ENCODE data around the gene RIMKLB. TPM values are rescaled to one million over a fixed set of nuclear protein-coding genes. Genes with fewer than 3 reads are reported as not detected.
"Not testable (repeated sequence)": the region's sequence is repeated elsewhere in the genome, so short reads cannot be mapped to it uniquely, and the experiment has no call there.

Gene RIMKLB
- total RNA-seq, 1 experiment from 2014 or later, result 0.39 TPM

DNA sequence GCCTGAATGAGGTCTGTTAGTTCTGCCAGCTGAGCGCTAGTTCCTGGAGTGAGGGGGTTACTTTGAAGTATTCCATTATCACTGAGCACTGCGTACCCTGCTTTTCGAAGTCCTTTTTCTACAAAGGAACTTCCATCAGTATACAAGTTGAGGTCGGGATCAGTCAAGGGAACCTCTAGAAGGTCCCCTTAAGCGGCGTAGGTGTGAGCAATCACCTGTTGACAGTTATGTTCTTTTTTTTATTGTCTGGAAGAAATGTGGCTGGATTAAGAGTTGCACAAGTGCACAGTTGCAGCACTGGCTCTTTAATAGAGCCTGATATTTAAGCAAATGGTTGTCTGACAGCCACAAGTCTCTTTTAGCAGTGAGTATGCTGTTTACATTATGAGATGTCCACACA, 64.9 kb downstream of the RIMKLB start:
- H3K9ac ChIP-seq (ENCODE audit: low read length); H3K36me3 ChIP-seq (ENCODE audit: control insufficient read depth in 1 of 2, insufficient read depth in 2 of 2, low read length in 2 of 2); BruUV-seq (replicated peaks); H4K20me1 ChIP-seq (ENCODE audit: insufficient read depth); RAD21 ChIA-PET (ENCODE audit: low non-redundant PET in 1 of 2, low total read pairs in 2 of 2, uncharacterized antibody in 2 of 2, unreplicated experiment in 2 of 2); DNase-seq (ENCODE audit: low read depth, low spot score); H3K79me2 ChIP-seq (ENCODE audit: insufficient read depth, low read length); CTCF ChIA-PET; H3K4me3 ChIP-seq (replicated peaks in 1 of 2; ENCODE audit: low read depth in 1 of 2, low read length in 2 of 2); H3K4me1 ChIP-seq (ENCODE audit: control insufficient read depth in 1 of 2, insufficient read depth in 2 of 2, low read length in 2 of 2); intact Hi-C loops (cut with micrococcal nuclease); POLR2A ChIA-PET; H3K9me2 ChIP-seq (ENCODE audit: insufficient read depth); H3K27me3 ChIP-seq (ENCODE audit: insufficient read depth, low read length); H3K4me2 ChIP-seq (ENCODE audit: low read length); H3K27ac ChIP-seq (ENCODE audit: low read depth, low read length); H2AFZ ChIP-seq (ENCODE audit: low read depth, low read length, poor library complexity, severe bottlenecking); ATAC-seq; H3K9me3 ChIP-seq (ENCODE audit: control insufficient read depth in 1 of 2, insufficient read depth in 1 of 2, low read depth in 1 of 2, low read length in 2 of 2): not testable (repeated sequence)

DNA sequence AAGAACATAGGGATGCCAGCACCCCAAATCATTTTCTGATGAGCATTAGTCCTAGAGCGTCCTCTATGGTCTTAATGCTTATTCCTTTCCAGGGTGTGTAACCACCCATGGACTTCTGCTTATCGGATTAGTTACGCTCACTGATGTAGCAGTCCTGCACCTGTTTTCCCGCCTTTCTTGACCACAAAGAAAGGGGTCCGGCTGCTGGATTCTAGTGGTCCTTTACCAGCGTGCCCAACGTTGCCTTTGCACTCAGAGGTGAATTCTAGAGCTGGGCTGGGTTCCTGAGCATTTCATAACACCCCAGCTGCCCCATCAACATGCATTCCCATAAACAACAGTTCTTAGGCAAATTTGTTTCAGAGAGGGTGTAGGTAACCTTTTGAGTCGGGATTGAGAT, 68.3 kb downstream of the RIMKLB start:
- H3K9ac ChIP-seq (ENCODE audit: low read length); H3K27me3 ChIP-seq (ENCODE audit: insufficient read depth, low read length); H4K20me1 ChIP-seq (ENCODE audit: insufficient read depth); H3K36me3 ChIP-seq (ENCODE audit: control insufficient read depth in 1 of 2, insufficient read depth in 2 of 2, low read length in 2 of 2); H3K9me2 ChIP-seq (ENCODE audit: insufficient read depth); ATAC-seq; RAD21 ChIA-PET (ENCODE audit: low non-redundant PET in 1 of 2, low total read pairs in 2 of 2, uncharacterized antibody in 2 of 2, unreplicated experiment in 2 of 2); intact Hi-C loops (cut with micrococcal nuclease); BruUV-seq (replicated peaks); H3K4me1 ChIP-seq (ENCODE audit: control insufficient read depth in 1 of 2, insufficient read depth in 2 of 2, low read length in 2 of 2); H3K27ac ChIP-seq (ENCODE audit: low read depth, low read length); H2AFZ ChIP-seq (ENCODE audit: low read depth, low read length, poor library complexity, severe bottlenecking); H3K4me2 ChIP-seq (ENCODE audit: low read length); CTCF ChIA-PET; DNase-seq (ENCODE audit: low read depth, low spot score); H3K9me3 ChIP-seq (ENCODE audit: control insufficient read depth in 1 of 2, insufficient read depth in 1 of 2, low read depth in 1 of 2, low read length in 2 of 2); H3K79me2 ChIP-seq (ENCODE audit: insufficient read depth, low read length); POLR2A ChIA-PET; H3K4me3 ChIP-seq (replicated peaks in 1 of 2; ENCODE audit: low read depth in 1 of 2, low read length in 2 of 2): not testable (repeated sequence)

DNA sequence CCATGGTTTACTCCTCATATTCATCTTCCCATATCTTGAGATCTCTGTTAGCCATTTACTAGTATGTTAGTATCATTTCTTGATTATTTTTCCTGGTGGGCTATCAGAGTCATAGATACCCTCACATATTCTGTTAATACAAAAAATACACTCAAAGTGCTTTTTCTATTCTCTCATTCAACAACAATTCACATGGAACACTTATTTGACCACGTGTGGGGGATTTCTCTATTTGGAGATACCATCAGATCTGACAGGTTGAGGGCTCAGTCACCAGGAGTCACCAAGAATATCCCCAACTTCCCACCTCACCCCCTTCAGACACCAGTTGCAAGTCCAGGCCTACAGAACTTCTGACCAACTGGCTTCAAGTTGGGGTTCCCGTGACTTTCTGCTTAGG, 72.7 kb downstream of the RIMKLB start:
- Histone ChIP-seq H3K79me2 (ENCODE audit: insufficient read depth, low read length) (no peaks in the 10 kb centered on the region), H3K4me2 (ENCODE audit: low read length) (no peak overlapping the region), H3K9ac (ENCODE audit: low read length) (no peak overlapping the region), H3K4me3 (replicated peaks in 1 of 2; ENCODE audit: low read depth in 1 of 2, low read length in 2 of 2) (no peak overlapping the region), H3K9me2 (ENCODE audit: insufficient read depth) (no peaks in the 10 kb centered on the region), H4K20me1 (ENCODE audit: insufficient read depth) (no peaks in the 10 kb centered on the region), H3K27ac (ENCODE audit: low read depth, low read length) (no peak overlapping the region), H3K27me3 (ENCODE audit: insufficient read depth, low read length) (no peaks in the 10 kb centered on the region), H3K36me3 (ENCODE audit: control insufficient read depth in 1 of 2, insufficient read depth in 2 of 2, low read length in 2 of 2) (no peaks in the 10 kb centered on the region), H2AFZ (ENCODE audit: low read depth, low read length, poor library complexity, severe bottlenecking) (no peak overlapping the region), H3K9me3 (ENCODE audit: control insufficient read depth in 1 of 2, insufficient read depth in 1 of 2, low read depth in 1 of 2, low read length in 2 of 2) (no peaks in the 10 kb centered on the region), H3K4me1 (ENCODE audit: control insufficient read depth in 1 of 2, insufficient read depth in 2 of 2, low read length in 2 of 2) (no peaks in the 10 kb centered on the region)
- intact Hi-C loops (cut with micrococcal nuclease), result no loop called here
- BruUV-seq (replicated peaks), result no TSS peak
- ChIA-PET POLR2A (no interaction called here), RAD21 (ENCODE audit: low non-redundant PET in 1 of 2, low total read pairs in 2 of 2, uncharacterized antibody in 2 of 2, unreplicated experiment in 2 of 2) (no interaction called here), CTCF (no interaction called here)
- DNase-seq (ENCODE audit: low read depth, low spot score), result no peak
- no peak for ATAC-seq
- TF ChIP-seq, protein P1, sequence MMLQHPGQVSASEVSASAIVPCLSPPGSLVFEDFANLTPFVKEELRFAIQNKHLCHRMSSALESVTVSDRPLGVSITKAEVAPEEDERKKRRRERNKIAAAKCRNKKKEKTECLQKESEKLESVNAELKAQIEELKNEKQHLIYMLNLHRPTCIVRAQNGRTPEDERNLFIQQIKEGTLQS (IDR thresholded peaks at IDR 0.05), result no peak
- no peak for TF ChIP-seq EZH2phosphoT487 (IDR thresholded peaks at IDR 0.05; ENCODE audit: borderline replicate concordance)
- no peak for TF ChIP-seq EZH2 (IDR thresholded peaks at IDR 0.05)
- no peak for TF ChIP-seq CBX3 (IDR thresholded peaks at IDR 0.05; ENCODE audit: low read depth)
- TF ChIP-seq, protein P2, sequence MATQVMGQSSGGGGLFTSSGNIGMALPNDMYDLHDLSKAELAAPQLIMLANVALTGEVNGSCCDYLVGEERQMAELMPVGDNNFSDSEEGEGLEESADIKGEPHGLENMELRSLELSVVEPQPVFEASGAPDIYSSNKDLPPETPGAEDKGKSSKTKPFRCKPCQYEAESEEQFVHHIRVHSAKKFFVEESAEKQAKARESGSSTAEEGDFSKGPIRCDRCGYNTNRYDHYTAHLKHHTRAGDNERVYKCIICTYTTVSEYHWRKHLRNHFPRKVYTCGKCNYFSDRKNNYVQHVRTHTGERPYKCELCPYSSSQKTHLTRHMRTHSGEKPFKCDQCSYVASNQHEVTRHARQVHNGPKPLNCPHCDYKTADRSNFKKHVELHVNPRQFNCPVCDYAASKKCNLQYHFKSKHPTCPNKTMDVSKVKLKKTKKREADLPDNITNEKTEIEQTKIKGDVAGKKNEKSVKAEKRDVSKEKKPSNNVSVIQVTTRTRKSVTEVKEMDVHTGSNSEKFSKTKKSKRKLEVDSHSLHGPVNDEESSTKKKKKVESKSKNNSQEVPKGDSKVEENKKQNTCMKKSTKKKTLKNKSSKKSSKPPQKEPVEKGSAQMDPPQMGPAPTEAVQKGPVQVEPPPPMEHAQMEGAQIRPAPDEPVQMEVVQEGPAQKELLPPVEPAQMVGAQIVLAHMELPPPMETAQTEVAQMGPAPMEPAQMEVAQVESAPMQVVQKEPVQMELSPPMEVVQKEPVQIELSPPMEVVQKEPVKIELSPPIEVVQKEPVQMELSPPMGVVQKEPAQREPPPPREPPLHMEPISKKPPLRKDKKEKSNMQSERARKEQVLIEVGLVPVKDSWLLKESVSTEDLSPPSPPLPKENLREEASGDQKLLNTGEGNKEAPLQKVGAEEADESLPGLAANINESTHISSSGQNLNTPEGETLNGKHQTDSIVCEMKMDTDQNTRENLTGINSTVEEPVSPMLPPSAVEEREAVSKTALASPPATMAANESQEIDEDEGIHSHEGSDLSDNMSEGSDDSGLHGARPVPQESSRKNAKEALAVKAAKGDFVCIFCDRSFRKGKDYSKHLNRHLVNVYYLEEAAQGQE (IDR thresholded peaks at IDR 0.05; ENCODE audit: low read depth), result no peak
- no peak for TF ChIP-seq TCF7L2 (IDR thresholded peaks at IDR 0.05; ENCODE audit: borderline replicate concordance, extremely low read depth, insufficient read depth, insufficient read length)
- TF ChIP-seq, protein P3, sequence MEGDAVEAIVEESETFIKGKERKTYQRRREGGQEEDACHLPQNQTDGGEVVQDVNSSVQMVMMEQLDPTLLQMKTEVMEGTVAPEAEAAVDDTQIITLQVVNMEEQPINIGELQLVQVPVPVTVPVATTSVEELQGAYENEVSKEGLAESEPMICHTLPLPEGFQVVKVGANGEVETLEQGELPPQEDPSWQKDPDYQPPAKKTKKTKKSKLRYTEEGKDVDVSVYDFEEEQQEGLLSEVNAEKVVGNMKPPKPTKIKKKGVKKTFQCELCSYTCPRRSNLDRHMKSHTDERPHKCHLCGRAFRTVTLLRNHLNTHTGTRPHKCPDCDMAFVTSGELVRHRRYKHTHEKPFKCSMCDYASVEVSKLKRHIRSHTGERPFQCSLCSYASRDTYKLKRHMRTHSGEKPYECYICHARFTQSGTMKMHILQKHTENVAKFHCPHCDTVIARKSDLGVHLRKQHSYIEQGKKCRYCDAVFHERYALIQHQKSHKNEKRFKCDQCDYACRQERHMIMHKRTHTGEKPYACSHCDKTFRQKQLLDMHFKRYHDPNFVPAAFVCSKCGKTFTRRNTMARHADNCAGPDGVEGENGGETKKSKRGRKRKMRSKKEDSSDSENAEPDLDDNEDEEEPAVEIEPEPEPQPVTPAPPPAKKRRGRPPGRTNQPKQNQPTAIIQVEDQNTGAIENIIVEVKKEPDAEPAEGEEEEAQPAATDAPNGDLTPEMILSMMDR (IDR thresholded peaks at IDR 0.05 in 2 of 3, conservative IDR thresholded peaks at IDR 0.05 in 1 of 3; ENCODE audit: borderline replicate concordance in 1 of 3, insufficient read depth in 1 of 3, low read depth in 2 of 3, low read length in 2 of 3), result no peak

Data from HCT116 (cell line).